Measurements from ENCODE around the gene ALDH3A2. TPM values are rescaled to one million over a fixed set of nuclear protein-coding genes. Genes with fewer than 3 reads are reported as not detected.

Gene ALDH3A2
- total and polyA plus RNA-seq, 2 of the 8 experiments (the other 6 are each of a cell fraction or from before 2014, with no cell fraction given), result 20.6 to 72.9 TPM

GRCh38 chr17:19702217-19702641 is 53.7 kb downstream of the ALDH3A2 start:
- CTCF ChIA-PET (ENCODE audit: partially characterized antibody), result interaction anchor here (1.5 to 2.6 kb wide), 4 partner anchors 14 to 60 kb away, joined by 4 to 11 read pairs (median 4); no protein-coding TSS in a partner anchor
- no peak for DNase-seq (ENCODE audit: low read depth in 1 of 2, low spot score in 2 of 2)
- peaks cover 9 to 29% (median 18%) of the 10 kb centered on the region in 4 experiments for H3K4me1 ChIP-seq (replicated peaks in 1 of 4; ENCODE audit: control insufficient read depth in 3 of 4, insufficient read depth in 4 of 4, low read length in 3 of 4)
- no peak overlapping the region for H3K4me2 ChIP-seq (ENCODE audit: insufficient read depth in 1 of 2, low read depth in 2 of 2, low read length in 2 of 2)
- WGBS, 2 experiments (ENCODE audit: extremely low coverage in 1 of 2, insufficient coverage in 1 of 2, insufficient read length in 1 of 2, insufficient replicate concordance in 2 of 2, low coverage in 1 of 2, low lambda C conversion rate in 2 of 2, missing lambda C conversion rate in 1 of 2), result 90% methylated on average over 4 of the region's 4 CpGs; no CpG with 5 or more reads in 1 of the 2 experiments
- H3K23ac ChIP-seq (ENCODE audit: insufficient read length), result no peak overlapping the region
- no peak overlapping the region for H2BK20ac ChIP-seq (ENCODE audit: low read length)
- H3K23me2 ChIP-seq (ENCODE audit: low read depth, low read length), result no peaks in the 10 kb centered on the region
- H3K9ac ChIP-seq (replicated peaks in 1 of 4; ENCODE audit: extremely low read depth in 1 of 4, low read depth in 3 of 4, low read length in 3 of 4), result no peak overlapping the region
- no peaks in the 10 kb centered on the region for H3K79me1 ChIP-seq (ENCODE audit: low read depth, low read length)
- H3K56ac ChIP-seq (replicated peaks; ENCODE audit: insufficient read length, low read depth, low read length), result no peak overlapping the region
- H3K27me3 ChIP-seq (replicated peaks in 1 of 4; ENCODE audit: control insufficient read depth in 3 of 4, extremely low read depth in 1 of 4, insufficient read depth in 3 of 4, low read length in 3 of 4), result no peaks in the 10 kb centered on the region
- no peaks in the 10 kb centered on the region for H4K20me1 ChIP-seq (replicated peaks in 1 of 2; ENCODE audit: control insufficient read depth in 1 of 2, insufficient read depth in 2 of 2, low read length in 2 of 2)
- H3K79me2 ChIP-seq (ENCODE audit: control insufficient read depth in 1 of 2, insufficient read depth in 2 of 2, low read length in 2 of 2), result no peaks in the 10 kb centered on the region
- H3K36me3 ChIP-seq (ENCODE audit: control insufficient read depth in 2 of 4, insufficient read depth in 4 of 4, low read length in 3 of 4), result no peaks in the 10 kb centered on the region
- no peak overlapping the region for H2AFZ ChIP-seq (ENCODE audit: low read length)
- TF ChIP-seq POU5F1 (IDR thresholded peaks at IDR 0.05; ENCODE audit: low read depth, low read length), result no peak
- TF ChIP-seq BCL11A (IDR thresholded peaks at IDR 0.05; ENCODE audit: low read depth in 2 of 2, low read length in 2 of 2), result no peak
- no peak for TF ChIP-seq PHF8 (conservative IDR thresholded peaks at IDR 0.05; ENCODE audit: low read depth, low read length)
- no peak for TF ChIP-seq SP4 (IDR thresholded peaks at IDR 0.05; ENCODE audit: low read length)
- no peak for TF ChIP-seq CEBPB (IDR thresholded peaks at IDR 0.05; ENCODE audit: low read depth, low read length)
- no peak for TF ChIP-seq USF2 (IDR thresholded peaks at IDR 0.05; ENCODE audit: low read length)
- no peak overlapping the region for H3K4me3 ChIP-seq (ENCODE audit: extremely low read depth in 1 of 4, insufficient read depth in 2 of 4, low read depth in 3 of 4, low read length in 4 of 4)
- no peak overlapping the region for H4K5ac ChIP-seq (ENCODE audit: insufficient read length, low read depth, low read length)
- no peak for FAIRE-seq
- H2BK5ac ChIP-seq (ENCODE audit: low read depth, low read length), result no peak overlapping the region
- H3K14ac ChIP-seq (ENCODE audit: insufficient read length), result no peak overlapping the region
- no peak overlapping the region for H2BK15ac ChIP-seq (ENCODE audit: low read length)
- no peak overlapping the region for H4K8ac ChIP-seq (ENCODE audit: extremely low read depth, insufficient read depth, low read length)
- H2BK12ac ChIP-seq (ENCODE audit: low read depth, low read length), result no peak overlapping the region
- no peaks in the 10 kb centered on the region for H3K9me3 ChIP-seq (ENCODE audit: insufficient read depth in 2 of 2, low read depth in 1 of 2, low read length in 1 of 2)
- POLR2A ChIA-PET (ENCODE audit: partially characterized antibody), result interaction anchor here (1.5 to 2.7 kb wide), 2 partner anchors 12 to 54 kb away, joined by 4 to 10 read pairs; partner anchors contain the start of gene ALDH3A2
- H2AK5ac ChIP-seq (ENCODE audit: low read depth, low read length), result no peak overlapping the region
- no peak overlapping the region for H3K18ac ChIP-seq (ENCODE audit: extremely low read depth, low read length)
- no peak overlapping the region for H4K91ac ChIP-seq (replicated peaks; ENCODE audit: insufficient read length, low read length)
- H3K27ac ChIP-seq (ENCODE audit: low read depth, low read length), result no peak overlapping the region
- H3K4ac ChIP-seq (replicated peaks; ENCODE audit: insufficient read length, low read depth, low read length), result no peak overlapping the region
- H2BK120ac ChIP-seq (replicated peaks; ENCODE audit: low read depth, low read length), result no peak overlapping the region

Measured in H1 (cell line).